Tibial nerve (tissue), 3 donors: ENCODE data around the gene TDO2.

Experiments
- CTCF ChIP-seq, 5 experiments: fragments of 200-600 bp in 3 of 5; fragments of 450-650 bp in 2 of 5; sonication (generic) in 3 of 5; IDR thresholded peaks; one replicate each; pipeline ENCODE4 v1.5.1; 2016 to 2019; ENCODE audit warnings: antibody characterized with exemption in 5 of 5, mild to moderate bottlenecking in 3 of 5, moderate library complexity in 2 of 5
- POLR2A ChIP-seq, 2 donors: fragments of 450-650 bp; IDR thresholded peaks; one replicate each; pipeline ENCODE4 v1.6.1; 2017; ENCODE audit warnings: antibody characterized with exemption in 2 of 2, mild to moderate bottlenecking in 2 of 2, moderate library complexity in 2 of 2

- TF ChIP-seq CTCF (IDR thresholded peaks at IDR 0.05) (no peak), POLR2A (IDR thresholded peaks at IDR 0.05) (no peak)
Measured at GRCh38 chr4:155906554-155907247, 3.2 kb downstream of the TDO2 start.
